Hypothalamus (tissue), 51 donors: Measurements from ENCODE around the gene UGT1A10.
"Not testable (repeated sequence)": the region's sequence is repeated elsewhere in the genome, so short reads cannot be mapped to it uniquely, and the experiment has no call there.

Experiments
- DNase-seq, 51 donors: peaks; one replicate each; lab custom pipeline; 2025; lab: John Stamatoyannopoulos, UW

Gene UGT1A10

GRCh38 chr2:233736868-233737653, 100.8 kb downstream of the UGT1A10 start:
- not testable (repeated sequence) for DNase-seq

GRCh38 chr2:233740870-233741269, 104.6 kb downstream of the UGT1A10 start:
- no peak for DNase-seq

DNA sequence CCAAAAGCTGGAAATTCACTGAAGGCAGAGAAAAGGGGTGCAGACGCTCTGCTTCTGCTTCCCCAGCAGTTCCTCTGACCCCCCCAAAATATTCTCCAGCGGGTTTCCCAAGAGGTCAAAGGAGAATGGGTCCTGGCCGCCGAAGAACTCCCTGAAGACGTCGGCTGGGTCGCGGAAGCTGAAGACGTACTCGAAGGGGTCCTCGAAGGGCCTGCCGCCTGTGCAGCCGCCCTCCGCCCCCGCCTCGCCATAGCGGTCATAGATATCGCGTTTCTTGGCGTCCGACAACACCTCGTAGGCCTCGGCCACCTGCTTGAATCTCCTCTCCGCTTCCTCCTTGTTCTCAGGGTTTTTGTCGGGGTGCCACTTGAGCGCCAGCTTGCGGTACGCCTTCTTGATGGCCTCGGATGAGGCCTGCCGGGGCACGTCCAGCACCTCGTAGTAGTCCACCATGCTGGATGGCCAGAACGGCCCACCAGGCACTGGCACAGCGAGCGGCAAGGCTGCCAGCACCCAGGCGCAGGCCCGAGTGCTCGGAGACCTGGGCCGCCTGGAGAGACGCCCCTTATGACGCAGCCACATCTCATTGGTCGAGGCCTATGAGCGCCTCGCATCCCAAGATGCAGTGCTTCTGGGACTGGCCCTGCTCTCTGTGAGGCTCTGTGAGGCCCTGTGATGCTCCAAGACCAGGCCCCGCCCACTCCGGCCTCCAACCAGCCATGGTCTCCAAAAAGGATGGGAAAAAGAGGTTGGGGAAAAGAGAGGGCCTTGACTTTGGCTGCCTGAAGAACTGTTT, 107.4 kb downstream of the UGT1A10 start:
- DNase-seq: no peak

- no peak for DNase-seq
Measured at GRCh38 chr2:233745073-233745755, 109.0 kb downstream of the UGT1A10 start.

GRCh38 chr2:233745838-233746237, 109.6 kb downstream of the UGT1A10 start:
- DNase-seq: not testable (repeated sequence)

GRCh38 chr2:233746475-233747282, 110.4 kb downstream of the UGT1A10 start:
- no peak for DNase-seq

- DNase-seq: no peak
Measured at GRCh38 chr2:233747283-233747544, 111.0 kb downstream of the UGT1A10 start.

DNA sequence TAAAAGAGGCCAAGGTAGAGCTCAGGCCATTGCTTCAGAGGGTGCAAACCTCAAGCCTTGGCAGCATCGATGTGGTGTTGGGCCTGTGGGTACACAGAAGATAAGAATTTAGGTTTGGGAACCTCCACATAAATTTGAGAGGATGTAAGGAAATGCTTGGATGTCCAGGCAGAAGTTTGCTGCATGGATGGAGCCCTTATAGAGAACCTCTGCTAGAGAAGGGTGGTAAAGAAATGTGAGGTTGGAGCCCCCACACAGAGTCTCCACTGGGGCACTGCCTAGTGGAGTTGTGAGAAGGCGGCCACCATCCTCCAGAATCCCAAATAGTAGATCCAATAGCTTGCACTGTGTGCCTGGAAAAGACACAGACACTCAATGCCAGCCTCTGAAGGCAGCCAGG, 114.4 kb downstream of the UGT1A10 start:
- DNase-seq: not testable (repeated sequence)

GRCh38 chr2:233751212-233752009, 115.2 kb downstream of the UGT1A10 start:
- not testable (repeated sequence) for DNase-seq

- no peak for DNase-seq
Measured at GRCh38 chr2:233754872-233755611, 118.8 kb downstream of the UGT1A10 start.

GRCh38 chr2:233756429-233757081, 120.3 kb downstream of the UGT1A10 start:
- no peak for DNase-seq

- no peak for DNase-seq
Measured at GRCh38 chr2:233758141-233758540, 121.9 kb downstream of the UGT1A10 start.

DNA sequence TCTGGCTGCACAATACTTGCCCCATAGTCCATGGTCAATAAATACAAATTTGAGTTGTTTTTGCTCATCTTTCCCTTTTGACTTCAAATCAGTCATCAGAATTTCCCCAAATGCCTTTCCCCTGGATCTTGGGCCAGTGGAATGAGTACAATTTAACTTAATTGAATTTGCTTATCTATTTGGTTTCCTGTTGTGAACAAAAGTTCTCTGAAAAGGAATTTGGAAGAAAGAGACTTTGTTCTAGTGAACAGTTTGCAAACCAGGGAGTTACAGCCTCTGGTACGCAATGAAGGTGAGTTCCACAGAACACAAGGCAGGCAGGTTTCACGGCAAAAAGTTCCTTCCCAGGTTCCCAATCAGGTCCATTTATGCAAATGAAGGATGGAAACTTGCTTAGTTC, 122.6 kb downstream of the UGT1A10 start:
- no peak for DNase-seq

GRCh38 chr2:233760043-233760442, 123.8 kb downstream of the UGT1A10 start, which contains the start of gene UGT1A1:
Gene UGT1A1, plus strand, starts transcription at chr2:233760270. Its CDS starts 18 bp downstream, at chr2:233760288.
- DNase-seq: no peak

- DNase-seq: no peak
Measured at GRCh38 chr2:233761040-233761769, 125.0 kb downstream of the UGT1A10 start.

- DNase-seq: no peak
Measured at GRCh38 chr2:233764264-233764663, 128.0 kb downstream of the UGT1A10 start.

GRCh38 chr2:233764761-233765160, 128.5 kb downstream of the UGT1A10 start:
- DNase-seq: no peak

DNA sequence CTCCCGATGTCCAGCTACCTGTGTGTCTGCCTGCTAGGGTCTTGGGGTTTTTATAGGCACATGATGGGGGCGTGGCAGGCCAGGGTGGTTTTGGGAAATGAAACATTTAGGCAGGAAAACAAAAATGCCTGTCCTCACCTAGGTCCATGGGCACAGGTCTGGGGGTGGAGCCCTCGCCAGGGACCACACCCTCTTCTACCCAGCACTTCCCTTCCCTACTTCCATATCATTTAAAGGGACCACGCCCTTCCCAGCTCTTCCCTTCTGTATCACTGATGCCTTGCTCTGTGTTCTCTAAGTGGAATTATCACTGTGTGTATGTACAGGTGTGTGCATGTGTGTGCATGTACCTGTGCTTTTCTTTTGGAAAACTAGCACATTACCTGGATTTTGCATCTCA, 130.2 kb downstream of the UGT1A10 start:
- no peak for DNase-seq
